Liver (tissue), 9 donors: Measurements from ENCODE around the gene HCRTR1. TPM values are rescaled to one million over a fixed set of nuclear protein-coding genes. Genes with fewer than 3 reads are reported as not detected.

ENCODE experiments used
- DNase-seq: peaks from one replicate; pipeline ENCODE4 v3.0.0-alpha.2; 2017; ENCODE audit warnings: low spot score
- H3K27ac ChIP-seq, 2 donors: one replicate each; pipeline ENCODE4 v1.7.0; 2013; ENCODE audit warnings: inconsistent platforms in 2 of 2, low read length in 2 of 2, control low read depth in 1 of 2, low read depth in 1 of 2, mild to moderate bottlenecking in 1 of 2
- H3K27me3 ChIP-seq, 4 donors: one replicate each; pipeline versions ENCODE4 v1.6.1 to v1.7.0; 2013; ENCODE audit warnings: low read length in 3 of 4, inconsistent platforms in 1 of 4, mild to moderate bottlenecking in 1 of 4, moderate library complexity in 1 of 4; ENCODE audit not compliant: control insufficient read depth in 4 of 4, insufficient read depth in 4 of 4
- H3K36me3 ChIP-seq, 4 donors: one replicate each; pipeline versions ENCODE4 v1.6.1 to v1.7.0; 2013; ENCODE audit warnings: low read length in 3 of 4, mild to moderate bottlenecking in 3 of 4, low read depth in 1 of 4, moderate library complexity in 1 of 4; ENCODE audit not compliant: control insufficient read depth in 4 of 4, insufficient read depth in 3 of 4
- H3K4me1 ChIP-seq, 4 donors: one replicate each; pipeline versions ENCODE4 v1.6.1 to v1.7.0; 2013; ENCODE audit warnings: low read length in 3 of 4, mild to moderate bottlenecking in 3 of 4, moderate library complexity in 1 of 4; ENCODE audit not compliant: control insufficient read depth in 4 of 4, insufficient read depth in 4 of 4
- H3K4me3 ChIP-seq, 3 donors: one replicate each; pipeline versions ENCODE4 v1.6.1 to v1.7.0; 2013; ENCODE audit warnings: low read length in 3 of 3, control low read depth in 1 of 3, low read depth in 1 of 3, mild to moderate bottlenecking in 1 of 3
- H3K9ac ChIP-seq, 2 donors: one replicate each; pipeline ENCODE4 v1.7.0; 2013; ENCODE audit warnings: low read length in 2 of 2, mild to moderate bottlenecking in 2 of 2, moderate library complexity in 2 of 2, control low read depth in 1 of 2, low read depth in 1 of 2
- H3K9me3 ChIP-seq, 4 donors: one replicate each; pipeline versions ENCODE4 v1.6.1 to v1.7.0; 2013; ENCODE audit warnings: low read length in 3 of 4; ENCODE audit not compliant: control insufficient read depth in 4 of 4
- CTCF ChIP-seq: fragments of 150-350 bp; IDR thresholded peaks from 2 replicates; pipeline ENCODE4 v1.5.1; 2017; ENCODE audit warnings: improper control_type of control experiment, low read depth, low read length; ENCODE audit not compliant: missing input control
- EGR1 ChIP-seq, 2 donors: IDR thresholded peaks; 2 replicates each; pipeline ENCODE4 v1.6.1; 2016 to 2018; ENCODE audit warnings: antibody characterized with exemption in 2 of 2, low read depth in 2 of 2
- FOXA1 ChIP-seq: IDR thresholded peaks from 2 replicates; pipeline ENCODE4 v1.6.1; 2016; ENCODE audit warnings: antibody characterized with exemption
- FOXA2 ChIP-seq: IDR thresholded peaks from 2 replicates; pipeline ENCODE4 v1.6.1; 2016; ENCODE audit warnings: antibody characterized with exemption
- GABPA ChIP-seq, 2 donors: IDR thresholded peaks in 1 of 2; conservative IDR thresholded peaks in 1 of 2; 2 replicates each; pipeline ENCODE4 v1.6.1; 2016; ENCODE audit warnings: antibody characterized with exemption in 2 of 2, mild to moderate bottlenecking in 1 of 2, moderate library complexity in 1 of 2
- HNF4A ChIP-seq, 2 donors: conservative IDR thresholded peaks; 2 replicates each; pipeline ENCODE4 v1.6.1; 2016; ENCODE audit warnings: antibody characterized with exemption in 2 of 2, mild to moderate bottlenecking in 2 of 2
- HNF4G ChIP-seq: IDR thresholded peaks from 2 replicates; pipeline ENCODE4 v1.6.1; 2016; ENCODE audit warnings: antibody characterized with exemption
- JUND ChIP-seq, 2 donors: IDR thresholded peaks; 2 replicates each; pipeline ENCODE4 v1.6.1; 2016; ENCODE audit warnings: antibody characterized with exemption in 2 of 2
- NR2F2 ChIP-seq: IDR thresholded peaks from 2 replicates; pipeline ENCODE4 v1.6.1; 2016; ENCODE audit warnings: antibody characterized with exemption
- RAD21 ChIP-seq, 2 donors: IDR thresholded peaks; 2 replicates each; pipeline ENCODE4 v1.6.1; 2016; ENCODE audit warnings: antibody characterized with exemption in 2 of 2, mild to moderate bottlenecking in 2 of 2
- REST ChIP-seq: IDR thresholded peaks from 2 replicates; pipeline ENCODE4 v1.6.1; 2016; ENCODE audit warnings: antibody characterized with exemption, mild to moderate bottlenecking
- RXRA ChIP-seq, 2 donors: IDR thresholded peaks; 2 replicates each; pipeline ENCODE4 v1.6.1; 2017 to 2018; ENCODE audit warnings: antibody characterized with exemption in 2 of 2, mild to moderate bottlenecking in 1 of 2
- SP1 ChIP-seq: IDR thresholded peaks from 2 replicates; pipeline ENCODE4 v1.6.1; 2018; ENCODE audit warnings: antibody characterized with exemption, mild to moderate bottlenecking
- TAF1 ChIP-seq: conservative IDR thresholded peaks from 2 replicates; pipeline ENCODE4 v1.6.1; 2016; ENCODE audit warnings: antibody characterized with exemption, mild to moderate bottlenecking
- YY1 ChIP-seq: IDR thresholded peaks from 2 replicates; pipeline ENCODE4 v1.6.1; 2016; ENCODE audit warnings: antibody characterized with exemption, mild to moderate bottlenecking
- ZBTB33 ChIP-seq: IDR thresholded peaks from 2 replicates; pipeline ENCODE4 v1.6.1; 2016; ENCODE audit warnings: antibody characterized with exemption
- WGBS: extraction: QIAGEN DNeasy Blood & Tissue Kit; methylation state at CpG from one replicate; pipeline ENCODE4 v1.1.7; 2013; 5-methylcytosine and 5-hydroxymethylcytosine counted together
- polyA plus RNA-seq, 2 donors: library from polyadenylated mRNA; stranded (reverse) in 1 of 2; unstranded in 1 of 2; fragments of 200-250 nt in 1 of 2; fragments of >200 nt in 1 of 2; fragmentation: Nextera tagmentation in 1 of 2; extraction: Ambion mirVana in 1 of 2; gene quantifications; one replicate each; pipeline versions ENCODE4 v1.2.1 to v1.2.3, GENCODE V29; 2013 to 2015
- total RNA-seq, 2 donors: library from RNA; depleted of rRNA; stranded (reverse); fragments of >200 nt; gene quantifications; one replicate each; pipeline ENCODE4 v1.2.3, GENCODE V29; 2014
- TF ChIP-seq, protein P1 (sequence below): IDR thresholded peaks from 2 replicates; pipeline ENCODE4 v1.6.1; 2016; ENCODE audit warnings: antibody characterized with exemption
- TF ChIP-seq, protein P2 (sequence below): IDR thresholded peaks from 2 replicates; pipeline ENCODE4 v1.6.1; 2016; ENCODE audit warnings: antibody characterized with exemption
- donor health status: healthy.
- donor health status: healthy.
- donor health status: healthy.
- donor health status: healthy.
- donor health status: healthy.

Gene HCRTR1
- total and polyA plus RNA-seq, 4 donors: 0.06 TPM; not detected in 3

DNA sequence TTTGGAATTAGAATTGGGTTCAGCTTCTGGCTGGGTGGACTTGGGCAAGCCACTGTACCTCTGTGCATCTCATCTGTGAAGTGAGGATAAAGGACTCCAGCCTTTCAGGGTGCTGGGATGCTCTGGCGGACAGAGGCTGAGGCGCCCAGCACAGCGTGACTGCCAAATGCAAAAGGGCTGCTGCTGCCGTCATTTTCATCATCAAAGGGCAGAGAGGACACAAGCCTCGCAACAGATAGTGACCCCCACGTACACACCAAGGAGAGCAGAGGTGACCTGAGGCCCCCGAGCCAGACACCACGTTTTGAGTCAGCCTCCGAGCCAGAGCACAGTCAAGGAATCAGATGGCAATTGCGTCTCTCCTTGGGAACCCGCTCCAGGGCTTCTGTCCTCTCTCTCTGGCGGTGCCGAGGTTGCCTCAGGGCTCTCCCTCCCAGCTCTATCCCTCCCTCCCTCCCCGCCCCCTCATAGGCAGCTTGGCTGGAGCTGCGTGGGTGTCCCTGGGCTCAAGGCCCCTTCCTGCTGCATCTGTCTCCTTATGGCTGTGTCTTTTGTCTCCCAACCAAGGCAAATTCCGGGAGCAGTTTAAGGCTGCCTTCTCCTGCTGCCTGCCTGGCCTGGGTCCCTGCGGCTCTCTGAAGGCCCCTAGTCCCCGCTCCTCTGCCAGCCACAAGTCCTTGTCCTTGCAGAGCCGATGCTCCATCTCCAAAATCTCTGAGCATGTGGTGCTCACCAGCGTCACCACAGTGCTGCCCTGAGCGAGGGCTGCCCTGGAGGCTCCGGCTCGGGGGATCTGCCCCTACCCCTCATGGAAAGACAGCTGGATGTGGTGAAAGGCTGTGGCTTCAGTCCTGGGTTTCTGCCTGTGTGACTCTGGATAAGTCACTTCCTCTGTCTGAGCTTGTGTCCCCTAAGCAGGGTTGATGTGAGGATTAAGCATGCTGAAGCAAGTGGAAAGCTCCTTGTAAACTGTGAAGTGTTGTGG is 9.0 kb downstream of the HCRTR1 start:
- H3K27ac ChIP-seq: no peak overlapping the region
- no peak overlapping the region for H3K4me3 ChIP-seq
- H3K9me3 ChIP-seq: no peaks in the 10 kb centered on the region
- WGBS: 85% methylated on average over 23 of the region's 23 CpGs
- peaks cover 11 to 39% (median 26%) of the 10 kb centered on the region in 4 donors for H3K36me3 ChIP-seq
- no peaks in the 10 kb centered on the region for H3K27me3 ChIP-seq
- no peak overlapping the region for H3K9ac ChIP-seq
- no peak for DNase-seq
- TF ChIP-seq EGR1 (IDR thresholded peaks at IDR 0.05; ENCODE audit: low read depth in 2 of 2): peak in 1 of 2 donors; percentile 14
- TF ChIP-seq GABPA (IDR thresholded peaks at IDR 0.05 in 1 of 2, conservative IDR thresholded peaks at IDR 0.05 in 1 of 2): no peak
- H3K4me1 ChIP-seq: no peaks in the 10 kb centered on the region

- Histone ChIP-seq H3K27me3 (no peaks in the 10 kb centered on the region), H3K9me3 (no peaks in the 10 kb centered on the region), H3K36me3 (peaks cover 13 to 46% (median 34%) of the 10 kb centered on the region in 4 donors), H3K4me1 (no peaks in the 10 kb centered on the region), H3K4me3 (no peak overlapping the region), H3K9ac (no peak overlapping the region), H3K27ac (no peak overlapping the region)
- WGBS: 80% methylated on average over 13 of the region's 13 CpGs
- DNase-seq: no peak
- no peak for TF ChIP-seq RXRA (IDR thresholded peaks at IDR 0.05)
- no peak for TF ChIP-seq TAF1
- TF ChIP-seq SP1: no peak
Measured at GRCh38 chr1:31627301-31627929, 9.9 kb downstream of the HCRTR1 start.

DNA sequence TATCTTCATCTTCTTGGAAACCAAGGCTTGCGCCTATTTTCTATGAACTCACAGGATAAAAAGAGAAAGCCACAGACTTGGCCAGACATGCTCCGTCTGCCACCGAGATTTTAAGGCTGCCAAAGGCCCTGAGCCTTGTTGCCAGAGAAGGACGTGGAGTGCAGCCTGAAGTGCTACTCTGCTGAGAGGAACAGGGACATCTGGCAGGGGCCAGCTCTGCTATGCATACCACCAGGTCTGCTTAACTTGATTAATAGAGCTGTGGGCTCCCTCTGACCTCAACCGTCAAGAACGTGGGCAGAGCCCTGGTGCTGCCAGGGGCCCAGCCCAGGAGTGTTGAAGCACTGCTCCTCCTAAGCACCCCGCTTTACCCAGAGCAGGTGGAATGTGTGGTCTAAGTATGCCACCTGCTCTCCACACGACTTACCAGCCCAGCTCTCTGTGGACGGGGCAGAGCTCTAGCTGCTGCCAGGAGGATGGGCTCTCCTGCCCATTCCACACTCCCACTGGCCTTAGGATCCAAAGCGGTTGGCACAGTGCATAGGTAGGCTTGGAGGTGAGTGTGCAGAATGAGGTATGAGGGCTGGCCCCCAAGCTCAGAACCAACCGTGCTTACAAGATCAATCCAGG is 10.6 kb downstream of the HCRTR1 start:
- no peak for DNase-seq
- H3K36me3 ChIP-seq: peaks cover 14 to 52% (median 40%) of the 10 kb centered on the region in 4 donors
- H3K9me3 ChIP-seq: no peaks in the 10 kb centered on the region
- H3K4me1 ChIP-seq: no peaks in the 10 kb centered on the region
- H3K9ac ChIP-seq: no peak overlapping the region
- no peak overlapping the region for H3K4me3 ChIP-seq
- 87% methylated on average over 11 of the region's 11 CpGs for WGBS
- H3K27ac ChIP-seq: no peak overlapping the region
- H3K27me3 ChIP-seq: no peaks in the 10 kb centered on the region
- TF ChIP-seq TAF1 (no peak), HNF4A (conservative IDR thresholded peaks at IDR 0.05) (no peak), FOXA2 (no peak), REST (no peak), SP1 (no peak), YY1 (no peak), JUND (IDR thresholded peaks at IDR 0.05) (no peak), CTCF (no peak), ZBTB33 (no peak), EGR1 (IDR thresholded peaks at IDR 0.05; ENCODE audit: low read depth in 2 of 2) (no peak), HNF4G (no peak), NR2F2 (no peak), FOXA1 (no peak), GABPA (IDR thresholded peaks at IDR 0.05 in 1 of 2, conservative IDR thresholded peaks at IDR 0.05 in 1 of 2) (no peak), RAD21 (IDR thresholded peaks at IDR 0.05) (no peak)
- TF ChIP-seq, protein P1, sequence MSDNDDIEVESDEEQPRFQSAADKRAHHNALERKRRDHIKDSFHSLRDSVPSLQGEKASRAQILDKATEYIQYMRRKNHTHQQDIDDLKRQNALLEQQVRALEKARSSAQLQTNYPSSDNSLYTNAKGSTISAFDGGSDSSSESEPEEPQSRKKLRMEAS: no peak
- TF ChIP-seq, protein P2, sequence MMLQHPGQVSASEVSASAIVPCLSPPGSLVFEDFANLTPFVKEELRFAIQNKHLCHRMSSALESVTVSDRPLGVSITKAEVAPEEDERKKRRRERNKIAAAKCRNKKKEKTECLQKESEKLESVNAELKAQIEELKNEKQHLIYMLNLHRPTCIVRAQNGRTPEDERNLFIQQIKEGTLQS: no peak
